Stimulated activated naive B cell treated with anti-CD40 and anti-IgM and Interleukin-4, amounts not matched to agents 10 μg/mL and 1 μg/mL and 100 μg/mL, for 72 hours (primary cell): ENCODE data around the gene SLC36A2.

Experiments
- ATAC-seq, 2 donors: fragments of 150-1000 bp; cut with Tn5 transposase; replicated peaks; 2 replicates each; pipeline ENCODE4 v1.10.0; 2021; ENCODE audit warnings: moderate library complexity in 1 of 2
- DNase-seq: peaks from one replicate; pipeline ENCODE4 v3.0.0; 2021
- H3K27ac Mint-ChIP-seq: one replicate; pipeline ENCODE4 v1.8.0; 2022; ENCODE audit warnings: mild to moderate bottlenecking, mixed read lengths
- H3K27me3 Mint-ChIP-seq, 2 donors: one replicate each; pipeline ENCODE4 v1.8.0; 2022; ENCODE audit warnings: mixed read lengths in 2 of 2
- H3K36me3 Mint-ChIP-seq, 2 donors: one replicate each; pipeline ENCODE4 v1.8.0; 2022; ENCODE audit warnings: mixed read lengths in 2 of 2, mild to moderate bottlenecking in 1 of 2
- H3K4me1 Mint-ChIP-seq, 2 donors: one replicate each; pipeline ENCODE4 v1.8.0; 2022; ENCODE audit warnings: mixed read lengths in 2 of 2, mild to moderate bottlenecking in 1 of 2
- H3K4me3 Mint-ChIP-seq, 2 donors: one replicate each; pipeline ENCODE4 v1.8.0; 2022; ENCODE audit warnings: mild to moderate bottlenecking in 2 of 2, mixed read lengths in 2 of 2, moderate library complexity in 1 of 2
- H3K9me3 Mint-ChIP-seq, 2 donors: one replicate each; pipeline ENCODE4 v1.8.0; 2022; ENCODE audit warnings: mixed read lengths in 2 of 2, mild to moderate bottlenecking in 1 of 2

Gene SLC36A2

DNA sequence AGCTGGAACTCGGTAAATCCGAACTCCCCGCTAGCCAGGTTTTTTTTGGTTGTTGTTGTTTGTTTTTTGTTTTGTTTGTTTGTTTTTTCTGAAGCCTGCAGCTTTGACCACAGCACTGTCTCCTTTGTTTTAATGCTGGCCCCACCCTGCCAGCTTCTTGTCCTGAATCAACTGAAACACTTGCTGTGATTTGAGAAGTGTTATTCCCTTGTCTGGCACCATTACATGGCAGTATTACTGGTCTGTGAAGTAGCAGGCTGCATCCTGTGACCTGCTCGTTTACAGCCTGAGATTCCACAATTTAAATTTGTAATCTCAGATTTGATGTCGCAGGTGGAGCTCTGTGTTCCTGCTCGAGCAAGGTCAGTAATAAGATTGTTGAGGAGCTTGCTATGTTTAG lies 1.4 kb upstream of the SLC36A2 start:
- Mint-ChIP-seq H3K9me3 (no peaks in the 10 kb centered on the region), H3K4me3 (no peak overlapping the region), H3K27ac (no peak overlapping the region), H3K36me3 (no peaks in the 10 kb centered on the region), H3K27me3 (peaks cover 27 to 35% of the 10 kb centered on the region in 2 donors), H3K4me1 (no peaks in the 10 kb centered on the region)
- ATAC-seq (no peak), DNase-seq (no peak)

GRCh38 chr5:151345808-151346478 lies 1.4 kb downstream of the SLC36A2 start:
- Mint-ChIP-seq H3K9me3 (no peaks in the 10 kb centered on the region), H3K4me3 (no peak overlapping the region), H3K36me3 (no peaks in the 10 kb centered on the region), H3K27ac (no peak overlapping the region), H3K4me1 (no peaks in the 10 kb centered on the region), H3K27me3 (peaks cover 43 to 46% of the 10 kb centered on the region in 2 donors)
- ATAC-seq (no peak), DNase-seq (no peak)

- DNase-seq (no peak), ATAC-seq (no peak)
- H3K4me3 Mint-ChIP-seq: no peak overlapping the region
- no peaks in the 10 kb centered on the region for H3K9me3 Mint-ChIP-seq
- no peaks in the 10 kb centered on the region for H3K36me3 Mint-ChIP-seq
- no peak overlapping the region for H3K27ac Mint-ChIP-seq
- peaks cover 41 to 52% of the 10 kb centered on the region in 2 donors for H3K27me3 Mint-ChIP-seq
- H3K4me1 Mint-ChIP-seq: no peaks in the 10 kb centered on the region
These were observed 2.1 kb downstream of the SLC36A2 start for GRCh38 chr5:151345187-151345807.

DNA sequence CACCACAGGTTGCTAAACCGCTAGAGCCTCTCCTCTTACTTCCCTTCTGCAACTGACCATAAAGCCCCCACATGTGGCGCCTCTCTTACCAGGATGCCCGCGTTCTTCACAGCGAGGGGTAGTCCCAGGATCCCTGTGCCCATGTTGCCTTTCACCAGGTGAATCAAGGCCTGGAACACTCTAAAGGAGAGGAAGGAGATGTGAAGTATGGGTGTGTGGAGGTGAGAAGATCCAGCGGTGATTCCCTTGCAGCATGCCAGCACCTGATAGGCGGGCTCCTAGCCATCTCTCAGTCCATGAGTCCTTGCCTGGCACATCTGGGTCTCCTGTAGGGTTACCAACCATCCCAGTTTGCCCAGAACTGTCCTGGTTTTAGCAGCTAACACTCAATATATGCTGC lies 3.3 kb downstream of the SLC36A2 start:
- H3K4me3 Mint-ChIP-seq: no peak overlapping the region
- ATAC-seq: no peak
- H3K27ac Mint-ChIP-seq: no peak overlapping the region
- H3K9me3 Mint-ChIP-seq: no peaks in the 10 kb centered on the region
- DNase-seq: no peak
- H3K27me3 Mint-ChIP-seq: peaks cover 36 to 62% of the 10 kb centered on the region in 2 donors
- H3K4me1 Mint-ChIP-seq: no peaks in the 10 kb centered on the region
- H3K36me3 Mint-ChIP-seq: no peaks in the 10 kb centered on the region

- ATAC-seq (no peak), DNase-seq (no peak)
- Mint-ChIP-seq H3K27me3 (peaks cover 33 to 67% of the 10 kb centered on the region in 2 donors), H3K4me1 (no peaks in the 10 kb centered on the region), H3K9me3 (no peaks in the 10 kb centered on the region), H3K4me3 (no peak overlapping the region), H3K36me3 (no peaks in the 10 kb centered on the region), H3K27ac (no peak overlapping the region)
These were observed 7.4 kb downstream of the SLC36A2 start for GRCh38 chr5:151340004-151340403.

- no peak for ATAC-seq
- no peak overlapping the region for H3K4me3 Mint-ChIP-seq
- H3K27ac Mint-ChIP-seq: no peak overlapping the region
- no peak for DNase-seq
- no peaks in the 10 kb centered on the region for H3K9me3 Mint-ChIP-seq
- peaks cover 33 to 63% of the 10 kb centered on the region in 2 donors for H3K27me3 Mint-ChIP-seq
- H3K4me1 Mint-ChIP-seq: no peaks in the 10 kb centered on the region
- no peaks in the 10 kb centered on the region for H3K36me3 Mint-ChIP-seq
These were observed 8.6 kb downstream of the SLC36A2 start for GRCh38 chr5:151338734-151339133.

GRCh38 chr5:151332857-151333256 lies 14.5 kb downstream of the SLC36A2 start:
- H3K4me1 Mint-ChIP-seq: peaks cover 0 to 5% of the 10 kb centered on the region in 2 donors
- H3K4me3 Mint-ChIP-seq: no peak overlapping the region
- H3K27ac Mint-ChIP-seq: no peak overlapping the region
- DNase-seq (no peak), ATAC-seq (no peak)
- no peaks in the 10 kb centered on the region for H3K9me3 Mint-ChIP-seq
- peaks cover 8 to 13% of the 10 kb centered on the region in 2 donors for H3K27me3 Mint-ChIP-seq
- no peaks in the 10 kb centered on the region for H3K36me3 Mint-ChIP-seq

DNA sequence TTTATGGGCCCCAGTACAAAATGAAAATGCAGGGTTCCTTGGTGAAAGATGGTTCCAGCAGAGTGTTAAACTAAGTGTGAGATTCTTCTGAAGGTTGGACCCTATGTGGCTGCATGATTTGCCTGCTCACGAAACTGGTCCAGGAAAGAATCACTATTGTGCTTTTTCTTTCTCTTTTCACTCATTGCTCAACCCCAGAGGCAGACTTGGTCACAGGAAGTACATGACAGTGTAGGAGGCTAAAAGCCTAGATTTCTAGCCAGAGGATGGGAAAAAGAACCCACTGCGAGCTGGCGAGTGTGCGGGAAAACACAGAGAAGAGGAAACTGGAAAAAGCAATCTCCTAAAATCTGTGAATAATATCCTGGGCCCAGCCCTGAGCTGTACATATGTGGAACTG lies 18.6 kb downstream of the SLC36A2 start:
- DNase-seq: no peak
- Mint-ChIP-seq H3K4me1 (peaks cover 0 to 6% of the 10 kb centered on the region in 2 donors), H3K27ac (no peak overlapping the region), H3K27me3 (peaks cover 6 to 10% of the 10 kb centered on the region in 2 donors), H3K36me3 (peaks cover 0 to 2% of the 10 kb centered on the region in 2 donors), H3K9me3 (peaks cover 0 to 1% of the 10 kb centered on the region in 2 donors), H3K4me3 (no peak overlapping the region)
- no peak for ATAC-seq

DNA sequence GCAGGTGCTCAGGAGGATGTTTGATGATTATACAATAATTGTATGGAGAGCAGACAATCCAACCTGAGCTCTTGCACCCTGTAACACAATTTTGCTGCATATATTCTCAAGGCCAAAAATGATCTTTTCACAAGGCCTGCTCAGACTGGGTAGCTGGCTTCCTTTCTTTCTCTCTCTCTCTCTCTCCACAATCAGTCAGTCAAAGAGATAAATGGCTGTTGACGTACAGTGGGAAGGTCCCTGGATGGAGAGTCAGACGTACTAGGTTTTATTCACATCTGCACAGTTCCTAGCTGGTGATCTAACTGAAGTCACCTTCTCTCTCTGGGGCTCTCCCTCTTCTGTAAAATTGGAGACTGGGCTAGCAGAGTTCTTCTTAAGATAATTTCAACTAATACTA lies 19.8 kb downstream of the SLC36A2 start:
- H3K27ac Mint-ChIP-seq: no peak overlapping the region
- peaks cover 6 to 10% of the 10 kb centered on the region in 2 donors for H3K27me3 Mint-ChIP-seq
- H3K4me3 Mint-ChIP-seq: no peak overlapping the region
- peaks cover 0 to 1% of the 10 kb centered on the region in 2 donors for H3K9me3 Mint-ChIP-seq
- H3K36me3 Mint-ChIP-seq: peaks cover 0 to 2% of the 10 kb centered on the region in 2 donors
- DNase-seq (no peak), ATAC-seq (no peak)
- peaks cover 0 to 6% of the 10 kb centered on the region in 2 donors for H3K4me1 Mint-ChIP-seq

DNA sequence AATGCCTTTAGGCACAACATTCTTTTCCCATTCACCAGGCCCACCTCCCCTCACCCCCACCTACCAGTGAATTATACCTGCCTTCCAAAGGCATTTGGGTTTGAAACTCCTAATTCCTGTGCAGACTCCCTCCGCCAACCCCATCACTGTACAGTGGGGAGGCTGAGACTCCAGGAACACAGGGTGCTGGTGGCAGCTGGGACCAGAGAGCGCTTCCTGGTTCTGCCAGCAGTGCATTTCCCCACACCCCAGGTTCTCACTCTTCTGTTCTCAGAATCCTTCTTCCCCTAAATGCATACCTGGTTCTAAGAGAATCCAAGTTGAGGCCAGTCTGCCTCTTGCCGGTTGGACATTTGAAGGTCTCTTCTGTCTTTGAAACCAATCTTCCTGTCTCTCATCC lies 21.1 kb downstream of the SLC36A2 start:
- Mint-ChIP-seq H3K27me3 (peaks cover 6 to 10% of the 10 kb centered on the region in 2 donors), H3K36me3 (peaks cover 0 to 2% of the 10 kb centered on the region in 2 donors), H3K9me3 (peaks cover 0 to 1% of the 10 kb centered on the region in 2 donors), H3K4me3 (no peak overlapping the region), H3K27ac (no peak overlapping the region), H3K4me1 (peaks cover 0 to 6% of the 10 kb centered on the region in 2 donors)
- ATAC-seq (no peak), DNase-seq (no peak)

GRCh38 chr5:151320481-151320880 lies 26.9 kb downstream of the SLC36A2 start:
- H3K4me3 Mint-ChIP-seq: no peak overlapping the region
- peaks cover 4 to 6% of the 10 kb centered on the region in 2 donors for H3K27me3 Mint-ChIP-seq
- H3K27ac Mint-ChIP-seq: no peak overlapping the region
- no peak for ATAC-seq
- H3K9me3 Mint-ChIP-seq: peaks cover 0 to 1% of the 10 kb centered on the region in 2 donors
- no peak for DNase-seq
- peaks cover 9 to 13% of the 10 kb centered on the region in 2 donors for H3K4me1 Mint-ChIP-seq
- H3K36me3 Mint-ChIP-seq: peaks cover 0 to 2% of the 10 kb centered on the region in 2 donors

DNA sequence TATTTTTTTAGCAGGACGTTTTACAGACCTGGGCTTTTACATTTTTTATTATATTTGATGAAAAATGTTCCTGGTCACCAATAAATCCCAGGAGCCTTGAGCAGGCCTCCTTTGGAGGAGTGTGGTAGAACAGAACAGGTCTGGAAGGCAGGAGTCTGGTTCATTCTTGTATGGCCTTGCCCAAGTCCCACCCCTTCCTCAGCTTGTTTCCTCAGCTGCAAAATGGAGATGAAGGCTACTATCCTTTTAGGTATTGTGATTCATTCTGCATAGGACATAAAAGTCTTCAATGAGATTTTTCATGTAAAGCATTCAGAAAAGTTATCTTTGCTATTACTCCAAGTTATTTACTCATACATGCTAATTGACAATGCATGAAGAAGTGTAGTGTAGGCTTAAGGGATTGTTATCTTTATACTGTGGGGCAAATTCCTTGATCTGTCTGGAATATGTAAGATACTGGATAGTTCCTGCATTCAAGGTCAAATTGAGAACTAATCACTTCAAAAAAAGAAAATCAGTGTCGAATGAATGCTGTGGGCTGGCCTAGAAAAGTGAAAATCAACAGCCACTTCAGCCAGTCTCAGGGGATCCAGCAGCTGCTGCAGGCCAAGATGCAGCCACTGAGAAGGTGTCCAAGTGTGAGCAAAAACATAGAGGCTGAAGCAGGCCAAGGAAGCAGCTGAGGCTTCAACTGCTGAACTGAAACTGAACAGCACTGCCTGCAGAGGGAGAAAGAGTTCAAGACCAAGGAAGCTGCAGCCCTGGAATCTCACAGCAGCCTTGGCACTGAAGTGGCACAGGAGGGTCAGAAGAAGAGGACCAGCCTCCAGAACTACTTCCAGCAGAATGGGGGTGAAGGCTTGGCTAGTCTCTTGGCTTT lies 28.3 kb downstream of the SLC36A2 start:
- no peak for DNase-seq
- no peaks in the 10 kb centered on the region for H3K27me3 Mint-ChIP-seq
- no peak overlapping the region for H3K4me3 Mint-ChIP-seq
- peaks cover 9 to 13% of the 10 kb centered on the region in 2 donors for H3K4me1 Mint-ChIP-seq
- H3K27ac Mint-ChIP-seq: peak overlapping the region; percentile 17
- H3K36me3 Mint-ChIP-seq: no peaks in the 10 kb centered on the region
- no peaks in the 10 kb centered on the region for H3K9me3 Mint-ChIP-seq
- ATAC-seq: peak; percentile 62 to 67

- Mint-ChIP-seq H3K4me1 (peaks cover 9 to 13% of the 10 kb centered on the region in 2 donors), H3K27ac (no peak overlapping the region), H3K4me3 (no peak overlapping the region)
These were observed 29.5 kb downstream of the SLC36A2 start for GRCh38 chr5:151317871-151318270.

DNA sequence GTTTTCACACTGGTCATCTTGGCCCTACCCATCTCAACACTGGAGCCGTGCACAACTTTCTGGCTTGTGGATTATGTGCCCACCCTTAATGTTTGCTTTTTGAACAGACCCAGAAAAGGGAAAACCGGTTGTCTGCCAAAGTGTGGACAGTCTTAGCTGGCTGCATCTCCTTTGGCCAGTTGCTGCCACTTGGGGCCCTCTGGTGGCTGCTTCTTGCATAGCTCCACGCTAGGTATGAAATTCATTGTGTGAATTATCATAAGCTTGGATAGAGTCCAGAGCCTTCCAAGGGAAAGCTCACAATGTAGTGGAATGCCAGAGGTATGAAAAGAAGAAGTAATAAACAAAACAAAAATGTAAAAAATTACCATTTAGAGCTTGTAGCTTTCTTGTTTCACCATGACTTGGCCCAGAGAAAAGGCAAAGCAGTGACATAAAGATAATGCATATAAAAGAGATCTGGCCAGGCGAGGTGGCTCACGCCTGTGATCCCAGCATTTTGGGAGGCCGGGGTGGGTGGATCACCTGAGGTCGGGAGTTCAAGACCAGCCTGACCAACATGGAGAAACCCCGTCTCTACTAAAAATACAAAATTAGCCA lies 31.3 kb downstream of the SLC36A2 start:
- H3K4me1 Mint-ChIP-seq: peaks cover 11 to 13% of the 10 kb centered on the region in 2 donors
- no peak overlapping the region for H3K27ac Mint-ChIP-seq
- no peak overlapping the region for H3K4me3 Mint-ChIP-seq
- peaks cover 5 to 6% of the 10 kb centered on the region in 2 donors for H3K36me3 Mint-ChIP-seq
- no peaks in the 10 kb centered on the region for H3K27me3 Mint-ChIP-seq
- peak; percentile 81 to 86 for ATAC-seq
- DNase-seq: peak; percentile 29
- peaks cover 5 to 6% of the 10 kb centered on the region in 2 donors for H3K9me3 Mint-ChIP-seq

More at GRCh38 chr5:151317871-151318270, 29.5 kb downstream of the SLC36A2 start:
- H3K36me3 Mint-ChIP-seq: no peaks in the 10 kb centered on the region
- H3K9me3 Mint-ChIP-seq: no peaks in the 10 kb centered on the region
- ATAC-seq (no peak), DNase-seq (no peak)
- H3K27me3 Mint-ChIP-seq: no peaks in the 10 kb centered on the region
